ENCODE results near the gene MYRIP.

GRCh38 chr3:40242216-40242615 is 432.8 kb downstream of the MYRIP start:
- TF ChIP-seq, protein P1, sequence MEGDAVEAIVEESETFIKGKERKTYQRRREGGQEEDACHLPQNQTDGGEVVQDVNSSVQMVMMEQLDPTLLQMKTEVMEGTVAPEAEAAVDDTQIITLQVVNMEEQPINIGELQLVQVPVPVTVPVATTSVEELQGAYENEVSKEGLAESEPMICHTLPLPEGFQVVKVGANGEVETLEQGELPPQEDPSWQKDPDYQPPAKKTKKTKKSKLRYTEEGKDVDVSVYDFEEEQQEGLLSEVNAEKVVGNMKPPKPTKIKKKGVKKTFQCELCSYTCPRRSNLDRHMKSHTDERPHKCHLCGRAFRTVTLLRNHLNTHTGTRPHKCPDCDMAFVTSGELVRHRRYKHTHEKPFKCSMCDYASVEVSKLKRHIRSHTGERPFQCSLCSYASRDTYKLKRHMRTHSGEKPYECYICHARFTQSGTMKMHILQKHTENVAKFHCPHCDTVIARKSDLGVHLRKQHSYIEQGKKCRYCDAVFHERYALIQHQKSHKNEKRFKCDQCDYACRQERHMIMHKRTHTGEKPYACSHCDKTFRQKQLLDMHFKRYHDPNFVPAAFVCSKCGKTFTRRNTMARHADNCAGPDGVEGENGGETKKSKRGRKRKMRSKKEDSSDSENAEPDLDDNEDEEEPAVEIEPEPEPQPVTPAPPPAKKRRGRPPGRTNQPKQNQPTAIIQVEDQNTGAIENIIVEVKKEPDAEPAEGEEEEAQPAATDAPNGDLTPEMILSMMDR (IDR thresholded peaks at IDR 0.05) = no peak
- no peak for TF ChIP-seq POLR2A (IDR thresholded peaks at IDR 0.05)

Measured in thyroid gland (tissue), 4 donors.